GM19328 (cell line): ENCODE measurements around the gene RETREG1.

Experiments
- ATAC-seq: cut with Tn5 transposase; IDR thresholded peaks from one replicate; pipeline ENCODE4 v1.9.1; 2021; ENCODE audit warnings: mild to moderate bottlenecking, moderate library complexity; ENCODE audit not compliant: unreplicated experiment

The RETREG1 gene

GRCh38 chr5:16534280-16534679 lies 82.5 kb downstream of the RETREG1 start:
- ATAC-seq, result no peak

DNA sequence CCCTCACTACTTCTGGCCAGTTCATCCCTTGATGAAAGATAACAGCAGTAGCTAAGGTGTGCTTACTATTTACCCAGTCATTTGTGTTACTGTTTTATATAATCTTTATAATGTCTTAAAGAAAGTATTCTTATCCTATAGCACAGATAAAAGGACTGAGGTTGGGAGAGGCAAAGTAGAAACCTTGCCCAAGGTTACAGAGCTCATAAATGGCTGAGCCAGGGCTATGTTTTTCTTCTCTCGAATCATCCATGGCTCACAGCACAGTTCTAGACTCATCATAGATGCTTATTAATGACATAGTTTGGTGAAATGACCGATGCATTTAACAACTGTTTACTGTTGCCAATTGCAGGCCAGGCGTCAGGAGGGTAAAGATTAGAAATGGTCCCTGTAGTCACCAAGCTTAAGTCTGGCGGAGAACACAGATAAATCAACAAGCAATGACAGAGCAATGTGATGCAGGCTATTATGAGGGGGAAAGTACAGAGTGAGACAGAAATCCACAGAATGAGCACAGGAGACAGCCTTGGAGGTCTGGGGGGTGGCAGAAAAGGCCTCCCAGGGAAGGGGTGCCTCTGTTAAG lies 85.6 kb downstream of the RETREG1 start:
- no peak for ATAC-seq

- ATAC-seq, result no peak
Measured at GRCh38 chr5:16529306-16529705, 87.5 kb downstream of the RETREG1 start.

DNA sequence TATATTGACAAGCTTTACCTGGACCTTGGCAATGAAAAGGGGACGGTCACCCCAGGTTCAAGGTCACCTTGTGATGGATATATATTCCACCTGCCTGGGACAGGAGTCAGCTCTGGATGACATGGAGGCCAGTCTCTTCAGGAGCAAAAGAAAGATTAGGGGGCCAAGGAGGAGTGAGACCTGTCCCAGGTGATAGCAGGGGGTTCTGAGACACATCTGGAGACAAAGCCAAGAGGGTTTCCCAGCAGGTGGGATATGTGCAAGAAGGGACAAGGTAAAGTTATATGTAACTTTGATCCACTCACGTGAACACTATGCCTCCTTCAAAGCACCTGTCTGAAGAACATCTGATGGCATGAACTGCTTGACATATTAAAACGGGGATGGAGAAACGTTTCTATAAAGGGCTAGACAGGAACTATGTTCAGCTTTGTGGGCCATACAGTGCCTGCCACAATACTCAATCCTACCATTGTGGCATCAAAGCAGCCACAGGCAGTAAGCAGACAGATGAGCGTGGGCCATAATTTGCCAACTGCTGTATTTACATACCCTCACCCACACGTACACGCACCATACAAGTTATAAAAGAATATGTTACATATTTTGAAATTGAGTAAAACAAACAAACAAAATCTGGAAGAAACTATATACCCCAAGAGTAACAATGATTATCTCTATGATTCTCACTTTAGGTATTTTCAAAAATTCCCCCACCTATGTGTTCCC lies 88.3 kb downstream of the RETREG1 start:
- ATAC-seq, result no peak

DNA sequence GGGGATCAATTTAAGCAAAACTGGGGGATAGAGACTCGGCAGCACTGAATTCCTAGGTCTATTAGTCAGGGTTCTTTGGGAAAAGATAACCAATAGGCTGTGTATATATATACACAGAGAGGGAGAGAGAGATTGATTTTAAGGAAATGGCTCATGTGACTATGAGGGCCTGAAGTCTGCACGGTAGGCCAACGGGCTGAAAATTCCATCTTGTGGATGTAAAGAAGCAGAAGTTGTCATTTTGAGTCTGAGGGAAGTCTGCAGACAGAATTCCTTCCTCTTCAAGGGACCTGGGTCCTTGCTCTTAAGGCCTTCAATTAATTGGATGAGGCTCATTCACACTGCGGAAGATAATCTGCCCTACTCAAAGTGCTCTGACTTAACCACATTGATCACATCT lies 91.1 kb downstream of the RETREG1 start:
- no peak for ATAC-seq

- no peak for ATAC-seq
Measured at GRCh38 chr5:16524286-16524685, 92.5 kb downstream of the RETREG1 start.

DNA sequence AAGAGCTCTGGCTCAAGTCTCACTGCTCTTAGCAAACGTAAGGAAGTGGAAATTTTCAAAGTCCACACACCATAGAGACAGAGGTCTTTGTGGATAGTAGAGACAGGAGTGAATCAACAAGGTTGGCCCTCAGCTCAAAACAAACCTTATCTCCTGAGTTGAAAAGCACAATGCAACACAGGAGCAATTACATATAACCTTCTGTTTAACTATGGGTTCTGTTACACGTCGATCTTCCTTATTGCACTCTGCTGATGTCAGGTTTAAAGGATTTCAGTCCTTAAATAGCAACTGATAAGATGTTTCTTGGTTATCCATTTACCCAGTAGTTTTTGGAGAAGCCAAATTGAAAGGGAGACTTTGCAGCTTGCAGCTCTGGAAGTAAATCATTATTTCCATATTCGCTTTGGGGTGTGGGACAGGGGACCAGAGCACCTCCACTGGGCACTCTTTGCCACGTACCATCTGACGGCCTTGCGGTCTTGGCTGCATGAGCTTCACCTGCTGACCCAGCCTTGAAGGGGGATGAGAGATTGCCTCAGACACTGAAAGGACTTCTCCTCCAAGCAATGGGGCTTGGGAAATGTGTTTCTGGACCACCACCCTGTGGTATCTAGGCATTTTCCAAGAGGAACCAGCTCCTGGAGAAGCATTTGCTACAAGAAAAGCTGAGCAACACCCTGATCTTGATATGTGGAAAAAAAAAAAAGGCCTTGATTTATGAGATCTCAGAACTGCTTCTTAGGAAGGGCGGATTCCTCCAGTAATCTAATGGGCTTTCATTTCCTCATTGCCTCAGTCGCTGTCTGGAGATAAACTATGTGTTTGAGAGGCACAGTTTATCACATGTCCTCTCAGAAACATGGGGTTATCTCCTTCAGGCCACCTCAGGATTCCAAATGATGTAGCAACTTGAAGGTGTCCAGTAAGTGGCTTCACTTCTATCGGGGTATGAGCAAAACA lies 95.0 kb downstream of the RETREG1 start:
- ATAC-seq, result no peak

- ATAC-seq, result no peak
Measured at GRCh38 chr5:16520841-16521240, 96.0 kb downstream of the RETREG1 start.

DNA sequence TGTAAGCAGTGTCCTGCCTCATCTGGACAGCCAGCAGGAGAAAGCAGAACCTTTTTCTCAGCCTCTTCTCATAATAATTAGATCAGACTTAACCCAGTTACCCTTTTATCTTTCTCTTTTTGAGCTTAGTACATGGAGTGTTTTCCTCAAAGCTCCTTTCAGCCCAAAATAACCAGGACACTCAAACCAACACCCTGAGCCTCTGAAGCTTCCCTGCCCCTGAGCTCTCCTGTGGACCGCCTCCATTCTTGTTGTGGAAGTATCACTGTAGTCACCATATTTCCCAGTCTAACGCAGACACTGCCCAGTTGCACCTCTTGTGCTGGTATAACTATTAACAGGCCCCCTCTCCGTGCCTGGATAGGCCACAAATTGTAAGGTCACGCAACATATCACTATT lies 97.4 kb downstream of the RETREG1 start:
- no peak for ATAC-seq

GRCh38 chr5:16518606-16519005 lies 98.2 kb downstream of the RETREG1 start:
- ATAC-seq, result no peak

- ATAC-seq, result no peak
Measured at GRCh38 chr5:16515532-16515931, 101.3 kb downstream of the RETREG1 start.

GRCh38 chr5:16510098-16510497 lies 106.7 kb downstream of the RETREG1 start:
- no peak for ATAC-seq

- no peak for ATAC-seq
Measured at GRCh38 chr5:16508730-16509531, 107.9 kb downstream of the RETREG1 start.

GRCh38 chr5:16507716-16508115 lies 109.1 kb downstream of the RETREG1 start:
- ATAC-seq, result no peak

DNA sequence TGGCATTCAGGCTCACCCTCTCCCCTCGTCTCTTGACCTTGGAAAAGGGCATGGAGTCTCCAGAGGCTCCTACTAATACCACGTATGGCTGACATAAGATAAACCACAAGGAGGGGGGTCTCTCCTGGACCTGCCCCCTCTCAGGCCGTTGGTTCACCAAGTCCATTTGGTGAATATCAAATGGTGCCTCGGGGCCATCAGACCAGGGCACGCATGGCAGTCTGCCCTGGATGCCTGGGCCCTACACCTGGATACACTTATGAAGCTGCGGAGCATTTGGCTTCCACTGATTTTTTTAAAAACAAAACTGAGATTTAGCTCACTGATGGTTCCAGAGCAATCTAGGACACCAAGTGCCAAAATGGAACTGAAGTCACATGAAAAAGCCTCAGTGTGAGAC lies 110.9 kb downstream of the RETREG1 start:
- ATAC-seq, result no peak

DNA sequence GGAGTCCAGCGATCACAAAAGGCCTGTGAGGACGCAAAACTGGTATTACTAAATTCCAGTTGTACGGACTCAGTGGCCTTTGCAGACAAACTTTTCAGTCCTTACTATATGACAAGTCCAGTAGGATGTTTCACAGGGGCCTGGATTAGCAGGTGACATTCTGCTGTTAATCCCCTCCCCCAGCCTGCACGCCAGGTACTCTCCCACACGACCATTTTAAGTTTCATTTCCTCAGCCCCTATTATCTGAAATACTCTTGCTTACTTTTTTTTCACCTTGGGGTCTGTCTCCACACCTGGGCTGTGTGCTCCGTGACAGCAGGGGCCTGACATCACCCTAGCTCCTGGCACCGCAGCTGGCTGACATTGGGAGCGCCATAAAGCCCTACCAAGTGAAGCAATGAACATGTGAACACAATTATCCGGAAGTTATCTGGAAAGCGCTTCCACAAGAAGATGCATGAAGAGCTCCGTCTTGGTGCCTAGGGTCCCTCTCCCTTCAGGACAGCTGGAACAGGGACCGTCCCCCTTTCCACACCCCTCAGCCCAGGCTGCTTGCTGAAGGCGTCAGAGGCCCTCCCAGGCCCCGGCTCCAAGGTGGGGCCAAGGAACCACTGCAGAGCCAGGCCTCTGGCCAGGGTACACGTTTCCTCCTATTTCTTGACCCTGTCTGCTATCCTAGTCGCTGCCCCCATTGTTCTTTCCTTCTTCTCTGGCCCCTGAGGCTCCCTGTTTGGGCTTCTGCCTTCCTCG lies 111.5 kb downstream of the RETREG1 start:
- no peak for ATAC-seq

DNA sequence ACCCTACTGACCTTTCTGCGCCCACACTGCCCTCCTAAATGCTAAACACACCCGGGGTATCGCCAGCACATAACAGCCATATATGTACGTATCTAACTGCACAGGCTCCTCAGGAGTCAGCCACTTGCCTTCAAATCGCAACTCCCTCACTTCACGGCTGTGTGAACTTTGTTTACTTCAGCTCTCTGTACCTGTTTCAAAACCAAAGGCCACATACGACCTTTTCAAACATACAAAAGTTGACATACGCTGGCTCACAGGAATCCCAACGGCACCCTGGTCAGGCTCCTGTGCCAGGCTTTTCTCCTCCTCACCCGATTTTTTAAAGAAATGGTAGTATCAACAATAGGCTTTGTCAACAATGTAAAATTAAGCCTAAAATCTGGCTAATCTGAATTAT lies 112.2 kb downstream of the RETREG1 start:
- no peak for ATAC-seq

DNA sequence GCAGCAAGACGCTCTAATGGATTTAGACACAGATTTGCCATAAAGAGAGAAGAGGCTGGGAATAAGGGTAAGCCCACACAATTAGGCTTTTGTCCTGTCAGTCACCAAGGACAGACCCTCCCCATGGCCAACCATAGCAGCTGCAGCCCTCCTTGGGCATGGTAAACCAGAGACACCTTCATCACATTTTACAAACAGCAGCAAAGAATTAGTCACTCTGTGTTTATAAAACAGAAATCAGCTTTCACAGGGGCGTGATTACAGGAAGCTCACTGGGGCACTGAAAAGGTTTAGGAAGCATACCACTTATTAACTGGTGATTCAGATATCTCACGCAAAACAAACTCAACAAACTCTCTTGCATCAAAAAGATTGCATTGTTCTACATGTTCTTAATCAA lies 113.9 kb downstream of the RETREG1 start:
- ATAC-seq, result no peak

- ATAC-seq, result no peak
Measured at GRCh38 chr5:16500024-16500423, 116.8 kb downstream of the RETREG1 start.

GRCh38 chr5:16497546-16497945 lies 119.3 kb downstream of the RETREG1 start:
- ATAC-seq, result no peak
